Activated CD4-positive, alpha-beta memory T cell treated with anti-CD3 and anti-CD28 coated beads for 36 hours (primary cell): ENCODE data around the gene MTCH1. TPM values are rescaled to one million over a fixed set of nuclear protein-coding genes. Genes with fewer than 3 reads are reported as not detected.
"Not testable (repeated sequence)": the region's sequence is repeated elsewhere in the genome, so short reads cannot be mapped to it uniquely, and the experiment has no call there.

Experiments
- CTCF ChIA-PET: fragments of 350-600 bp; sonication (Branson Sonifier 250); formaldehyde crosslinking; loops from one replicate; lab custom pipeline; 2021; ENCODE audit warnings: antibody characterized with exemption, inconsistent platforms; lab: Charles Lee
- POLR2A ChIA-PET: fragments of 350-600 bp; sonication (Branson Sonifier 250); formaldehyde crosslinking; loops from one replicate; lab custom pipeline; 2021; ENCODE audit warnings: antibody characterized with exemption; lab: Charles Lee
- DNase-seq: peaks from one replicate; pipeline ENCODE4 v3.0.0-alpha.2; 2020
- H3K27ac Mint-ChIP-seq: one replicate; pipeline ENCODE4 v1.8.0; 2021; ENCODE audit warnings: mixed read lengths
- H3K27me3 Mint-ChIP-seq: one replicate; pipeline ENCODE4 v1.8.0; 2021; ENCODE audit warnings: mixed read lengths
- H3K36me3 Mint-ChIP-seq: one replicate; pipeline ENCODE4 v1.8.0; 2021; ENCODE audit warnings: mixed read lengths
- H3K4me1 Mint-ChIP-seq: one replicate; pipeline ENCODE4 v1.8.0; 2021; ENCODE audit warnings: low read depth, mixed read lengths
- H3K4me3 Mint-ChIP-seq: one replicate; pipeline ENCODE4 v1.8.0; 2021; ENCODE audit warnings: mild to moderate bottlenecking, mixed read lengths
- H3K9me3 Mint-ChIP-seq: one replicate; pipeline ENCODE4 v1.8.0; 2021; ENCODE audit warnings: mixed read lengths
- intact Hi-C: fragments of 100-400 bp; cut with micrococcal nuclease; formaldehyde crosslinking; loops from one replicate; pipeline ENCODE4 v1.15.1; 2023
- total RNA-seq, 2 experiments: library from RNA; stranded (reverse); gene quantifications; one replicate each; pipeline ENCODE4 v1.2.3, GENCODE V29; 2021

The MTCH1 gene
- total RNA-seq, 2 experiments from 2014 or later: 109 to 114 TPM

DNA sequence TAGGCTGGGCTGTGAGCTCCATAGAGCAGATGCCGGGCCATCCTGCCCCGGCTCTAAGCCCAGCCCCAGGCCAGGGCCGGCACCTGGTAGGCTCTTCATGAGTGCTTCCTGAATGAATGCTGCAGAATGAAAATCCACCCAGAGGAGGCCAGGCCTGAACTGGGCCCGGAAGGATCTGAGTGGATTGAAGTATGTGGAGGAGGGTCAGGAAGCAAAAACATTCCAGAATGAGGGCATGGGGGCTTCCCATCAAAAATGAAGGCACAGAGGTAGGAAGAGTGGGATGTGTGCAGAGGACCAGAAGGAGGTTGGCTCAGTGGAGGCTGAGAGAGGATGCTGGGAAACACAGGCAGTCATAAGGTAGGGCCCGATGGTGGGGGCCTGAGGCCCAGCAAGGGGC, 47.0 kb downstream of the MTCH1 start:
- H3K27ac Mint-ChIP-seq, H3K4me3 Mint-ChIP-seq, intact Hi-C loops, H3K4me1 Mint-ChIP-seq, POLR2A ChIA-PET, CTCF ChIA-PET, DNase-seq, H3K27me3 Mint-ChIP-seq, H3K9me3 Mint-ChIP-seq, H3K36me3 Mint-ChIP-seq: not testable (repeated sequence)

DNA sequence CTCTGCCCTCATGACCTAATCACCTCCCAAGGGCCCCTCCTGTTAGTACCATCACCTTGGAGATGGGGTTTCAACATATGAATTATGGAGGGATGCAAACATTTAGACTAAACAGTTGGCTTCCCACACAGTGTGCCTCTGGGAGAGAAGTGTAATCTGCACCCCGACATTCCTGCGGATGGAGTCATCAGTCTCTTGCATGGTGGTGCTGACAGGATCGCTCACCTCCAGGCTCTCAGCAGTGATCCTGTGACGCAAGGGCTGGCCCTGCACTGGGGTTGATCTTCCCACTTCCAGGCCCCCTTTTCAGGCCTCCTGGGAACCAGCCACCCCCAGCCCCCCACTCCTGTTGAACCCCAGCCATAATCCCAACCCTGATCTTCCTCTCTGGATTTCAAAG, 47.5 kb downstream of the MTCH1 start:
- ChIA-PET POLR2A (no interaction called here), CTCF (no interaction called here)
- H3K36me3 Mint-ChIP-seq: no peaks in the 10 kb centered on the region
- no peak overlapping the region for H3K27ac Mint-ChIP-seq
- intact Hi-C loops: no loop called here
- H3K9me3 Mint-ChIP-seq: no peaks in the 10 kb centered on the region
- peaks cover 7% of the 10 kb centered on the region for H3K27me3 Mint-ChIP-seq
- H3K4me1 Mint-ChIP-seq: no peaks in the 10 kb centered on the region
- DNase-seq: no peak
- no peak overlapping the region for H3K4me3 Mint-ChIP-seq

DNA sequence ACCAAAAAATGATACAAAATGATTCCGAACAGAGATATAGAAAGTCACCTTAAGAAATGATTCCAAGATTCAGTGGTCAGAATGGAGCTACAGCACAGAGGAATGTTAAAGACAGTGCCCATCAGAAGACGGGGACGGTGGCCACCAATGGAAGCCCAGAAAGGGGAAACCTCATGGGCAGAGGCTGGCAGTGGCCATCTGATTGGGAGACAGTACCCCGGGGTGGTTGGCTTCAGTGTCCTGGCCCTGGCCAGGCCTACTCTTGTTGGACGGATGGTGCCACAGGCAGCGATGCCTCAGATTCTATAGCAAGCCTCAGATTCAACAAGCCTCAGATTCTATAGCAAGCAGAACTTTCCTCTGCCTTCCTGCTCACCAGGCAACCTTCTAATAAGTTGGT, 48.1 kb downstream of the MTCH1 start:
- Mint-ChIP-seq H3K27me3 (peaks cover 4% of the 10 kb centered on the region), H3K9me3 (no peaks in the 10 kb centered on the region), H3K4me3 (no peak overlapping the region), H3K27ac (no peak overlapping the region), H3K4me1 (no peaks in the 10 kb centered on the region), H3K36me3 (no peaks in the 10 kb centered on the region)
- DNase-seq: no peak
- intact Hi-C loops: no loop called here
- POLR2A ChIA-PET: no interaction called here
- CTCF ChIA-PET: no interaction called here

DNA sequence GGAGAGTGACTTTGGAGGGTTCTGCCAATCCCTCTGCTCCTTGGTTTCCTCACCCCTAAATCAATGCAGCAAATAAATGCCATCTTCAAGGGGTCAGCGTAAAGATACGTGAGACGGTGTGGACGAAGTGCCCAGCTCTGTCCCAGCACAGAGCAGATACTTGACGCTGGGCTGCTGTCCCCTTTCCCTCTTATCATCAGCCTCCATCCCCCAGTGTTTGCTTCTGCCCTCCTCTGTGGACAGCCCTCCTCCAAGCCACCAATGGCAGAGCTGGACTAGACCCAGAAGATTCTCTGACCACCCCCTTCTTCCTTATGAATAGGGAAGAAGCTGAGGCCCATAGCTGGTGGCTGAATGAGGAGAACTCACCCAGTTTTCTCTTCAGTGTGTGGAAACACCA, 49.2 kb downstream of the MTCH1 start:
- no peak for DNase-seq
- H3K36me3 Mint-ChIP-seq: no peaks in the 10 kb centered on the region
- no peak overlapping the region for H3K4me3 Mint-ChIP-seq
- ChIA-PET CTCF (no interaction called here), POLR2A (no interaction called here)
- H3K27me3 Mint-ChIP-seq: peaks cover 4% of the 10 kb centered on the region
- intact Hi-C loops: no loop called here
- H3K4me1 Mint-ChIP-seq: no peaks in the 10 kb centered on the region
- H3K9me3 Mint-ChIP-seq: no peaks in the 10 kb centered on the region
- H3K27ac Mint-ChIP-seq: no peak overlapping the region

DNA sequence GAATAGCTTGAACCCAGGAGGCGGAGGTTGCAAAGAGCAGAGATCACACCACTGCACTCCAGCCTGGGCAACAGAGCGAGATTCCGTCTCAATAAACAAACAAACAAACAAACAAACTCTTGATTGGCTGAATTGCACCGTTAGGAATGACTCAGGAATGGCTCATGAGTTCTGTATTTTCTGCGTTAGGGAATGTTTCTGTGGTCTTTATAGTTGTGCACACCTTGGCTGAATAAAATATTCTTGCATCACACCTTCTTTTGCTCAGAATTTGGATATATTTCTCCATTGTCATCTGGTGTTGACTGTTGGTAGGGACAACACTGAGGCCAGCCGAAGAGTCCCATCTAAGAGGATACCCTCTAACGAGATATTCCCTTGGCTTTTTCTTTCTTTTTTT, 51.1 kb downstream of the MTCH1 start:
- Mint-ChIP-seq H3K9me3 (no peaks in the 10 kb centered on the region), H3K36me3 (no peaks in the 10 kb centered on the region), H3K27ac (no peak overlapping the region), H3K27me3 (peaks cover 1% of the 10 kb centered on the region), H3K4me3 (no peak overlapping the region), H3K4me1 (no peaks in the 10 kb centered on the region)
- ChIA-PET POLR2A (no interaction called here), CTCF (no interaction called here)
- intact Hi-C loops: no loop called here
- no peak for DNase-seq

DNA sequence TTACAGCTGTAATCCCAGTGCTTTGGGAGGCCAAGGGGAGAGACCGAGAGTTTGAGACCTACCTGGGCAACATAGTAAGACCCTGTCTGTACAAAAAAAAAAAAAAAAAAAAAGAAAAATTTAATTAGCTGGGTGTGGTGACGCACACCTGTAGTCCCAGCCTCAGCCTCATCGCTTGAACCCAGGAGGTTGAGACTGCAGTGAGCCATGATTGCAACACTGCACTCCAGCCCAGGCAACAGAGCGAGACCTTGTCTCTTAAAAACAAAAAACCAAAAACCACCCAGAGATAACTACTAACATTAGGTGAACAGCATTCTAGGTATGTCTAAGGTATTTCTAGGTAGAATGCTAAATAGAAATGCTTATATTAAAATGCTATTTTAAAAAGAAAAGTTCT, 52.5 kb downstream of the MTCH1 start:
- CTCF ChIA-PET: interaction anchor here (1.5 kb wide), 1 partner anchor 28 kb away, joined by 3 read pairs; no protein-coding TSS in a partner anchor
- no peaks in the 10 kb centered on the region for H3K27me3 Mint-ChIP-seq
- intact Hi-C loops: no loop called here
- no peaks in the 10 kb centered on the region for H3K36me3 Mint-ChIP-seq
- H3K4me1 Mint-ChIP-seq: no peaks in the 10 kb centered on the region
- H3K4me3 Mint-ChIP-seq: no peak overlapping the region
- POLR2A ChIA-PET: no interaction called here
- no peak overlapping the region for H3K27ac Mint-ChIP-seq
- DNase-seq: no peak
- H3K9me3 Mint-ChIP-seq: no peaks in the 10 kb centered on the region

DNA sequence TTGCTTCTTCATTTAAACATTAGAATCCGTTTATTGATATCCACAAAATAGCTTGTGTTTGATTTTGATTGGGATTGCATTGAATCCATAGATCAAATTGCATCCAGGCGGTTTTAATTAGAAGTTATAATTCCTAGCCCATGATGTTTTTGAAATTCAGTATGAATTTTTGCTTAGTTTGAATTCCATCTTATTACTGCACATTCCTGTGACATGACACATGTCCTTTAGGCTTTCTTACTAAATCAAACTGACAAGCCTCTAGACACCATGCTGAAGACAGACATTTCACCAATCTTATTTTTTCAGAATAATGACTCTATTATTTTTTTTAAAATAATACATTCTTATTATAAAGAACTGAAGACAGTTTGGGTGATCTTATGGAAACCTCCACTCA, 52.9 kb downstream of the MTCH1 start:
- Mint-ChIP-seq H3K4me3 (no peak overlapping the region), H3K27ac (no peak overlapping the region), H3K27me3 (no peaks in the 10 kb centered on the region), H3K4me1 (no peaks in the 10 kb centered on the region), H3K36me3 (no peaks in the 10 kb centered on the region), H3K9me3 (no peaks in the 10 kb centered on the region)
- ChIA-PET POLR2A (no interaction called here), CTCF (interaction anchor here (1.5 to 1.6 kb wide), 2 partner anchors 27 to 48 kb away, joined by 3 read pairs; no protein-coding TSS in a partner anchor)
- no peak for DNase-seq
- intact Hi-C loops: no loop called here

DNA sequence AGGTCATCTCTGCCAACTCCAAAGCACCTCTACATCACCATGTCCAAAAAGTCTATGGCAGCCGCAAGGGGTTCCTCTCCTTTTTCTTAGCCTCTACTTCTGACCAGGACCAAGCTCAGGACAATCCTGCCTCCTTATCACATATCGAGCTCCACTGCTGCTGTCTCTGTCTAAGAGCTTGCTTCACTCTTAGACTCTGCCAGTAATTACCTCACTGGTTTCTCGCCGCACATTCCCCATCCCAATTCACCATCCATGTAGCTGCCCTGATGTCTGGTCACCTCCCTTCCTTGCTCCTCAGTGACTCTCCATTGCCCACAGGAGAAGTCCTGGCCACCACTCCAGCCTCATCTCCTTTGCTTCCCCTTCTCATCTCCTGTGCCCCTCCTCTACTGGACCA, 55.5 kb downstream of the MTCH1 start:
- Mint-ChIP-seq H3K4me1 (peaks cover 21% of the 10 kb centered on the region), H3K27ac (no peak overlapping the region), H3K27me3 (no peaks in the 10 kb centered on the region), H3K36me3 (peaks cover 2% of the 10 kb centered on the region), H3K9me3 (no peaks in the 10 kb centered on the region), H3K4me3 (no peak overlapping the region)
- CTCF ChIA-PET: interaction anchor here (1.4 kb wide), 1 partner anchor 17 kb away, joined by 3 read pairs; no protein-coding TSS in a partner anchor
- POLR2A ChIA-PET: no interaction called here
- intact Hi-C loops: no loop called here
- DNase-seq: no peak

DNA sequence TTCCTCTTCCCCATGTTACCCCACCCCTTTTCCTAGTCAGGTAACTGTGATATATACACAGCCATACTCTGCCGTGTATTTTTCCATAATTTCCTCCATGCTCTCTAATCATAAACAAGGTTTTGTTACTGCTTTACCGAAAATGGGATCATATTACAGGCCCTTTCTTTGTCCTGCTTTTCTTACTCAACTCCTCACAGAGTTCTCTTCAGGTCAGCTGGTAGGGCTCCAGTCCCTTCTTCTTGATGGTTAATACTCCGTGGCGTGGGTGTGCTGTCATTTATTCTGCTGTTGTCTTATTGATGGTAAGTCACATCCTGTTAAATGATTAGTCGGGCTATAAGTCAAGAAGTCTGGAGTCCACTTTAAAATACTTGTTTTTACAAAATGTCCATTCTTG, 56.4 kb downstream of the MTCH1 start:
- Mint-ChIP-seq H3K9me3 (no peaks in the 10 kb centered on the region), H3K36me3 (peaks cover 8% of the 10 kb centered on the region), H3K27ac (no peak overlapping the region), H3K4me1 (peaks cover 25% of the 10 kb centered on the region), H3K27me3 (no peaks in the 10 kb centered on the region), H3K4me3 (no peak overlapping the region)
- no peak for DNase-seq
- POLR2A ChIA-PET: no interaction called here
- intact Hi-C loops: no loop called here
- CTCF ChIA-PET: no interaction called here

DNA sequence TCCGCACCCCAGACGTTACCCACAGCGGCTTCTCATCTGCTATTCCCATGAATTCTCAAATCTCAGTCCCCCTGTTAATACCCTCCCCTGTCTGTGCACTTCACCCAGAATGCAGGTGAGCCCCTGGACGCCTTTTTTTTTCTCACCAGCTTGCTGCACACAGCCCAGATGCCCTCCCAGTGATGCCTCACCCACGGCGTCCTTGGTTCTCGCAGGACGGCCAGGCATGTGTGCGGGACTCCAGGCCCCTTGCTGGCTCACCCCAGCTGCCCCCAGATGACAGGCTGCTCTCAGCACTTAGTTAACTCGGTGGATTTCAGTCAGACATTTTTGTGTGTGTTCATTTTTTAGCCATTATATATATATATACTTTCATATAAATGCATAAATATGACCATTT, 56.8 kb downstream of the MTCH1 start:
- H3K27me3 Mint-ChIP-seq: no peaks in the 10 kb centered on the region
- H3K36me3 Mint-ChIP-seq: peaks cover 8% of the 10 kb centered on the region
- ChIA-PET CTCF (no interaction called here), POLR2A (no interaction called here)
- no peak overlapping the region for H3K4me3 Mint-ChIP-seq
- intact Hi-C loops: no loop called here
- no peak for DNase-seq
- H3K27ac Mint-ChIP-seq: no peak overlapping the region
- no peaks in the 10 kb centered on the region for H3K9me3 Mint-ChIP-seq
- peaks cover 25% of the 10 kb centered on the region for H3K4me1 Mint-ChIP-seq

DNA sequence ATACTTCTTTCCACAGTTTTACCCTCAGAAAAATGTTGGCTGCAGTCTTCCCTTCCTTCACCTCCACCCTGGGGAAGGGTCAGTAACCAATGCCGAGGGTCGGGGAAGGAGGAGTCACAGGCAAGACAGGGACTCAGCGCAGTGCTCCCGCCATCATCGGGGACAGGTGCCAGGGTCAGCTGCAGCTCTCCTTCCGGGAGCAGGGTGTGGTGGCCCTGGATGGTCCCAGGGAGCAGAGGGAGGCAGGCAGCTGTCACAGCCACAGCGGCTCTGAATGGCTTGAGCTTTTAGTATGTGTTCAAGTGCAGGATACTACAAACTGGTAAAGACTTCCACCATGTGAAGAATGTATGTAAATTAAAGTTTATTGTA, 57.5 kb downstream of the MTCH1 start:
- no peaks in the 10 kb centered on the region for H3K9me3 Mint-ChIP-seq
- H3K27me3 Mint-ChIP-seq: no peaks in the 10 kb centered on the region
- no peak overlapping the region for H3K4me3 Mint-ChIP-seq
- peaks cover 8% of the 10 kb centered on the region for H3K36me3 Mint-ChIP-seq
- ChIA-PET POLR2A (no interaction called here), CTCF (no interaction called here)
- DNase-seq: no peak
- intact Hi-C loops: no loop called here
- peaks cover 25% of the 10 kb centered on the region for H3K4me1 Mint-ChIP-seq
- no peak overlapping the region for H3K27ac Mint-ChIP-seq

DNA sequence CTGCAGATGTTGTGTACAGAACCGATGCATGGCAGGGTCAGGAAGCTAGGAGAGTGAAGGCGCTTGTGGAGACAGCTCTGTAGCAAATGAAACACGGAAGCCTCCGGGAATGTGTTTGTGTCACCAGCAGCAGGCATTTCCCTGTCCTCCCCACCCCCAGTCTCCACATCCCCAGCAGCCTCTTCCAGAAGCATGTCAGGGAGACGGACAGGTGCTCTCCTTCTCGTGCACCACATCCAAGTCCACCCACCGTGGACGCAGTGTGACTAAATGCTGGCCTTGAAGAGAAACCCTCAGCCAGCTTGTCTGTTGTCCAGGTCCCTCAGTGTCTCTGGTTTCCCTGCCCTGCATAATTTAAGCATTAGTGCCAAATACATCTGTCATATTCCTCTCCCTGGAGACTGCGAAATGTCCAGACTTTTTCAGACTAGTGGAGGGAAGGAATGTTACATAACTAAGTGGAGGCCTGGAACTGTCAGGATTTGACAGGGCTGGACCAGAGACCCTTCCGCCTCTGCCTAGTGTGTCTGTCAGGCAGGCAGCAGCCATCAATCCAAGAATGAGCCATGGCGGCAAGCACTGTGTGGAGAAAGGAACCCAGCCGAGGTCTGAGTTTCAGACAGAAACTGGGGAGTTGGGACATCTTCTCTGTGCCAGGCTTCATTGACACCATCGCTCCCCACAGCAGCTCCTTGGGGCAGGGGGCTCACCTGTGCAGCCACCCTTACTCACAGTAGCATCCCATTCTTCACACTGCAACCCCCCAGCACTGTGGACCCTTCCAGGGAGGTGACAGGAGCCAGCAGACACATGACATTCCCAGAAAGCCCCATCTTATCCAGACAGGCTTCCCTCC, 58.1 kb downstream of the MTCH1 start:
- Mint-ChIP-seq H3K4me3 (no peak overlapping the region), H3K4me1 (peaks cover 25% of the 10 kb centered on the region), H3K36me3 (peaks cover 8% of the 10 kb centered on the region), H3K27me3 (no peaks in the 10 kb centered on the region), H3K9me3 (no peaks in the 10 kb centered on the region), H3K27ac (no peak overlapping the region)
- ChIA-PET CTCF (interaction anchor here (1.3 to 1.6 kb wide), 2 partner anchors 43 to 90 kb away, joined by 3 to 6 read pairs; partner anchors contain the start of gene C6orf89), POLR2A (no interaction called here)
- DNase-seq: no peak
- intact Hi-C loops: loop anchor here (1.0 kb wide), 1 partner anchor 16 kb away; no protein-coding TSS in a partner anchor
